NT2/D1 (cell line): ENCODE data around the gene GPR45.

Experiments
- YY1 ChIP-seq: IDR thresholded peaks from 2 replicates; pipeline ENCODE4 v1.6.1; 2011; ENCODE audit not compliant: insufficient read length, insufficient read depth
- ZNF274 ChIP-seq: IDR thresholded peaks from 2 replicates; pipeline ENCODE4 v1.6.1; 2011; ENCODE audit warnings: mild to moderate bottlenecking, low read depth, low read length

DNA sequence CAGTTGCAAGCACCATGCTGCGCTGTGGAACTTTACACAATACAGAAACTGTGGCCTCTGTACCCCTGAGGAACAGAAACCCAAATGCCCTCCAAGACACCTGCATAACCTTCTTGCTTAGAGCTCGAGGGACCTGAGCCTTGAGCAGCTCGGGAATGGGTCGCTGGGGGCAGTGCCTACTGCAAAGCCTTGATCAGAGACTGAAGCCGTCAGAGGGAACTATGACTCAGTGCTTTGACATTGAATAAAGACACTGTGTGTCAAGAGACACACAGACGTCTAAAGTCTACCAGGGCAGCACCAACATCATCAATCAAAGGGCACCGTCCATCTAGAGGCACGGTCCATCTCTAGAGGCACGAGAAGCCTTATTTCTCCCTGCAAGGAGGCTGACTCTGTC lies 30.6 kb downstream of the GPR45 start:
- TF ChIP-seq ZNF274: no peak
- TF ChIP-seq YY1: no peak
